Mucosa of descending colon (tissue), 3 donors: ENCODE results near the gene COA6. TPM values are rescaled to one million over a fixed set of nuclear protein-coding genes. Genes with fewer than 3 reads are reported as not detected.
"Not testable (repeated sequence)": the region's sequence is repeated elsewhere in the genome, so short reads cannot be mapped to it uniquely, and the experiment has no call there.

Source experiments
- ATAC-seq: fragments of 200-7000 bp; cut with Tn5 transposase; one replicate; pipeline ENCODE4 v1.9.1; 2020; ENCODE audit warnings: mild to moderate bottlenecking, moderate library complexity
- DNase-seq, 3 donors: peaks; one replicate each; pipeline ENCODE4 v3.0.0-alpha.2; 2020
- H3K36me3 ChIP-seq: fragments of 200-600 bp; one replicate; pipeline ENCODE4 v1.8.0; 2021; ENCODE audit warnings: low read depth, mild to moderate bottlenecking
- H3K4me1 ChIP-seq: fragments of 200-600 bp; one replicate; pipeline ENCODE4 v1.8.0; 2021; ENCODE audit warnings: low read depth, mild to moderate bottlenecking
- H3K4me3 ChIP-seq: fragments of 200-600 bp; one replicate; pipeline ENCODE4 v1.8.0; 2021; ENCODE audit warnings: mild to moderate bottlenecking
- H3K9me3 ChIP-seq: fragments of 200-600 bp; one replicate; pipeline ENCODE4 v1.8.0; 2021; ENCODE audit warnings: mild to moderate bottlenecking
- intact Hi-C, 2 donors: fragments of 100-400 bp; cut with DNase I in 1 of 2; cut with micrococcal nuclease in 1 of 2; formaldehyde crosslinking; loops; one replicate each; pipeline versions ENCODE4 v1.11.0 to v1.11.1; 2022; cut with DNase I, micrococcal nuclease
- total RNA-seq, 3 donors: library from RNA; stranded (reverse); fragmentation: NEBNext Ultra II Directional in 2 of 3; extraction: Animal tissue kit (Norgen Biotek cat#: 25700) in 2 of 3; gene quantifications; one replicate each; pipeline versions ENCODE4 v1.2.1 to v1.2.4, GENCODE V29; 2021 to 2023
- TF ChIP-seq, protein P1 (sequence below): fragments of 200-600 bp; IDR thresholded peaks from one replicate; pipeline ENCODE4 v1.8.0; 2022; ENCODE audit warnings: antibody characterized with exemption, mild to moderate bottlenecking
- donor health status: DM: no; HTN: no; CAD: no; lungs with moderate emphysema.
- donor health status: DM: no; HTN: no; CAD: no.
- donor health status: DM: no; HTN: yes; CAD: no.

The COA6 gene
- total RNA-seq, 3 donors from 2014 or later, result 29.6 to 33.1 (median 29.8) TPM

DNA sequence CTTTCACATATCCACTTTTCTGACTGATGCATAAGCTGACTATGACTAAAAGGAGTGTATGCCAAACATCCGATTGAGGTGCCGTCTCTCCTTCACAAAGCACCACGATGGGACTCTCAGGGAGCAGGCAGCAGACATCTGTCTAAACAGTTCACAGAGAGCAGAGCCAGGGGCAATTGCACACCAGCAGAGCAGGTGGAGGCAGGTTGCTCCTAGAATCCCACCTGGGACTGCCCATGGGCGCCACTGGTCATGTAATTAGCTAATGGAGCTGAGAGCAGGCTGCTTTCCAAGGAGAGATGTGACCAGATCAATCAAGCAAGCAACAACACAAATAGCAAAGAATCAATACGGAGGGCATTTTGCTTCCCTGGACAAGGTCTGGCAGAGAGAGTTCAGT, 30.5 kb upstream of the COA6 start:
- ATAC-seq (no peak), DNase-seq (no peak)
- H3K4me1 ChIP-seq, result no peaks in the 10 kb centered on the region
- intact Hi-C loops, result no loop called here
- H3K4me3 ChIP-seq, result no peak overlapping the region
- H3K9me3 ChIP-seq, result no peaks in the 10 kb centered on the region
- H3K36me3 ChIP-seq, result no peaks in the 10 kb centered on the region
- TF ChIP-seq, protein P1, sequence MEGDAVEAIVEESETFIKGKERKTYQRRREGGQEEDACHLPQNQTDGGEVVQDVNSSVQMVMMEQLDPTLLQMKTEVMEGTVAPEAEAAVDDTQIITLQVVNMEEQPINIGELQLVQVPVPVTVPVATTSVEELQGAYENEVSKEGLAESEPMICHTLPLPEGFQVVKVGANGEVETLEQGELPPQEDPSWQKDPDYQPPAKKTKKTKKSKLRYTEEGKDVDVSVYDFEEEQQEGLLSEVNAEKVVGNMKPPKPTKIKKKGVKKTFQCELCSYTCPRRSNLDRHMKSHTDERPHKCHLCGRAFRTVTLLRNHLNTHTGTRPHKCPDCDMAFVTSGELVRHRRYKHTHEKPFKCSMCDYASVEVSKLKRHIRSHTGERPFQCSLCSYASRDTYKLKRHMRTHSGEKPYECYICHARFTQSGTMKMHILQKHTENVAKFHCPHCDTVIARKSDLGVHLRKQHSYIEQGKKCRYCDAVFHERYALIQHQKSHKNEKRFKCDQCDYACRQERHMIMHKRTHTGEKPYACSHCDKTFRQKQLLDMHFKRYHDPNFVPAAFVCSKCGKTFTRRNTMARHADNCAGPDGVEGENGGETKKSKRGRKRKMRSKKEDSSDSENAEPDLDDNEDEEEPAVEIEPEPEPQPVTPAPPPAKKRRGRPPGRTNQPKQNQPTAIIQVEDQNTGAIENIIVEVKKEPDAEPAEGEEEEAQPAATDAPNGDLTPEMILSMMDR, result no peak

DNA sequence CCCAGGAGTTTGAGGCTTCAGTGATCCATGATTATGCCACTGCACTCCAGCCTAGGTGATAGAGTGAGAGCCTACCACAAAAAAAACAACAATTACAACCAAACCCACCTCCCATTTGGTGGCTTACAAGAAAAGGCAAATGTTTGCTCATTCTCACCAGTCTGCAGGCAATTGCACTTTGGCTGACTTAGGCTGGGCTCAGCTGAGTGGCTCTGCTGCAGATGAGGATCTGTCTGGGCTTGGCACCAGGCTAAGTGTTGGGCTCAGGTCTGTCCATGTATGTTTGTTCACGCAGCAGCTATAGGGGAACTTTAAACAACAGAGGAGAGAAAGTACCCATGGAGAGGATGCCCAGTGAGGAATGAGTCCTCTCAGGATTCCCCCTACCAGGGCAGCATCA, 28.0 kb upstream of the COA6 start:
- Histone ChIP-seq H3K4me3 (no peak overlapping the region), H3K9me3 (no peaks in the 10 kb centered on the region), H3K36me3 (no peaks in the 10 kb centered on the region), H3K4me1 (no peaks in the 10 kb centered on the region)
- no peak for ATAC-seq
- intact Hi-C loops, result no loop called here
- TF ChIP-seq, protein P1, result no peak
- no peak for DNase-seq

DNA sequence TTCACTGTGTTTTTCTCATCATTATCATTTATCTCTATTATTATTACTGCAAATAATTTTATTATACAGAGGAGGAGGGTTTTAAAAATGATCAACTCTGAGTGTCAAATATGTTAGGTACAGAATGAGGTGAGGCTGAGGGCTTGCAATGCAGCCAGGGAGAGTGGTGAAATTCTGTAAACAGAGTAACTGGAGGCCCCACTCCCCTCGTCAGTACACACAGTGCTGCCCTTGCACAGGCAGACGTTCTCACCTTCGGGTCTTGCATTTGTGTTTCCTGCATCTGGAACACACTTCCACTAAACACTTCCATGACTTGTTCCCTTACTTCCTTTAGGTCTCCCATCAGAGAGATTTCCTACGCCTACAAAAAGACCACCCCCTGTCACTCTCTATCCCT, 24.3 kb upstream of the COA6 start:
- no peaks in the 10 kb centered on the region for H3K4me1 ChIP-seq
- ATAC-seq (no peak), DNase-seq (no peak)
- no peaks in the 10 kb centered on the region for H3K36me3 ChIP-seq
- intact Hi-C loops, result no loop called here
- H3K4me3 ChIP-seq, result no peak overlapping the region
- TF ChIP-seq, protein P1, result no peak
- H3K9me3 ChIP-seq, result no peaks in the 10 kb centered on the region

DNA sequence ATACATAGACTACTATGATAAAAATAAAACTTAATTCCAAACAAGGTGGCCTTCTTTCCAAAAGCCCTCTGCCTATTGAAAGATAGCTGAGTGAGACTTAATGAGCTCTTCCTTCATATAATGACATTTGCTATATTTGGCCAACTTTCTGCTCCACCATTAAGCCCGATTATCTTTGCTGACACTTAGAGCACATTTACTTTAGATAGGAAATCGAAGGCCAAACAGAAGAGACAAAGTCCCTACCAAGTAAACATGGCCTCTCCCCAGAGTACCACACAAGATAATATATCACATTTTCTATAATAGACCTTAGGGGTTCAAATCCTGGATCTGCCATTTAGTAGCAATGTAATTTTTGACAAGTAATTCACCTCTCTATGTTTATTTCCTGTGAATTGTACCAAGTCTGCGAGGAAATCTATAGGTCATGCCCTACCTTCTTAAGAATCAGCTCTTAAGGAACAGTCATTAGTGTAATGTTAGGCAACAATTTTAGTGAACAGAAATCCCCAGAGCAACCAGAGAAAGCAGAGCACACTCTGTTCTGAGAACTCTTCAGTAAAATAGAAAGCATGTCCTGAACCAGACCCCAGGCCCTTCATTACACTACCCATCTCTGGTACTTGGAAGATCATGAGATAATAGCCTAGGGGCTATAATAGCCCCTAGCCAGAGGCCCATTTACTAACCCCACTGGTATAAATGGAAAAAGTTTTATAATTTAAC, 17.3 kb upstream of the COA6 start:
- intact Hi-C loops, result no loop called here
- H3K4me3 ChIP-seq, result peak overlapping the region; percentile 12
- H3K36me3 ChIP-seq, result no peaks in the 10 kb centered on the region
- ATAC-seq (no peak), DNase-seq (no peak)
- H3K4me1 ChIP-seq, result no peaks in the 10 kb centered on the region
- TF ChIP-seq, protein P1, result no peak
- no peaks in the 10 kb centered on the region for H3K9me3 ChIP-seq

DNA sequence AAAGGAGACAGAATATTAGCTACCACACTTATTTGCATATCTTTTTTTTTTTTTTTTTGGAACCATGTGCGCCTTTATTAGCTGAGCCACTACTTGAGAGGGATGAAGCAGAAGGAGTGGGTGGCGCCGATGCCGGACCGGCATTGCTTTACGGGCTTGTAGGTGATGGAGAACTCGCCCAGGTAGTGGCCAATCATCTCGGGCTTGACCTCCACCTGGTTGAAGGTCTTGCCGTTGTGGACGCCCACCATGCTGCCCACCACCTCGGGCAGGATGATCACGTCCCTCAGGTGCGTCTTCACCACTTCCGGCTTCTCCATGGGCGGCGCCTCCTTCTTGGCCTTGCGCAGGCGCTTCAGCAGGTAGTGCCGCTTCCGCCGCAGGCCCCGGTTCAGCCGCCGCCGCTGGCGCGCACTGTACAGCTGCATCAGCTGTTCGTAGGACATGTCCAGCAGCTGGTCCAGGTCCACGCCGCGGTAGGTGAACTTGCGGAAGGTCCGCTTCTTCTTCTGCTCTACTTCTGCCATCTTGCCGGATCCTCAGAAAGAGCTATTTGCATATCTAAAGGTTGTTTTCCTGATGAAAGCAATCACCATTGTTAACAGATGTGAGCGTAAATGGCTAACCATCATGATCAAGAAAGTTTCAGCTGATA, 16.5 kb upstream of the COA6 start:
- H3K4me3 ChIP-seq, result peak overlapping the region; percentile 12
- H3K36me3 ChIP-seq, intact Hi-C loops, H3K4me1 ChIP-seq, H3K9me3 ChIP-seq: not testable (repeated sequence)
- peak; percentile 89 for ATAC-seq
- peak; percentile 58 to 87 (median 76) for DNase-seq

DNA sequence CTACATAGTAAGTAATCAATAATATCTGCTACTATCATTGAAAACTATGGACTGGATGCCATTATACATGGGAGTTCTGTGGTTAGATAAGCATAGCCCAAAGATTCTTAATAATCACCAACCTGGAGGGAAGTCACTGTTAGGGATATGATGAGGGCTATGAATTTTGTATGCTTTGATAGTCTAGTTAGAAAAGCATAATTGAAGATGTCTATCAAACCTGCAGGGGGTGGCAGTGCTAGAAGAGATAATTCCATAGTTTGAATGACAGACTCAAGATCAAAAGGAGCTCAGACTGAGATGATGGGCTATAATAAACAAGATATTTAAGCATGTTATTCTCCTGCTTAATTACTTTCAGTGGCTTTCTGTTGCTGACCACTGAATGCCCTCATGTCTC, 15.4 kb upstream of the COA6 start:
- ATAC-seq, result no peak
- DNase-seq, result no peak

More for the DNA sequence above, 15.4 kb upstream of the COA6 start:
- Histone ChIP-seq H3K36me3 (no peaks in the 10 kb centered on the region), H3K4me3 (no peak overlapping the region), H3K9me3 (no peaks in the 10 kb centered on the region), H3K4me1 (no peaks in the 10 kb centered on the region)
- TF ChIP-seq, protein P1, result no peak
- intact Hi-C loops, result no loop called here
